Endometrial microvascular endothelial cells (primary cell): ENCODE measurements around the gene ALDH3A2. TPM values are rescaled to one million over a fixed set of nuclear protein-coding genes. Genes with fewer than 3 reads are reported as not detected.

ENCODE experiments used
- in situ Hi-C: cut with HindIII; loops from 2 replicates; pipeline ENCODE4 v1.10.0; 2017; ENCODE audit warnings: low sequenced_read_pairs, low pct_unique_long_range_greater_than_20kb; ENCODE audit errors: inconsistent ontology term
- total RNA-seq: library from RNA; depleted of rRNA; stranded (reverse); fragments of >200 nt; gene quantifications from one replicate; pipeline ENCODE4 v1.2.3, GENCODE V29; 2015; ENCODE audit errors: inconsistent ontology term

Gene ALDH3A2
- total RNA-seq: 75.4 TPM

GRCh38 chr17:19648475-19649273 lies at the start of gene ALDH3A2:
Gene ALDH3A2 (plus strand): TSS chr17:19648751. CDS start chr17:19648972, 221 bp downstream.
- in situ Hi-C loops: no loop called here

GRCh38 chr17:19610311-19610710 lies 38.2 kb upstream of the ALDH3A2 start:
- in situ Hi-C loops: no loop called here

DNA sequence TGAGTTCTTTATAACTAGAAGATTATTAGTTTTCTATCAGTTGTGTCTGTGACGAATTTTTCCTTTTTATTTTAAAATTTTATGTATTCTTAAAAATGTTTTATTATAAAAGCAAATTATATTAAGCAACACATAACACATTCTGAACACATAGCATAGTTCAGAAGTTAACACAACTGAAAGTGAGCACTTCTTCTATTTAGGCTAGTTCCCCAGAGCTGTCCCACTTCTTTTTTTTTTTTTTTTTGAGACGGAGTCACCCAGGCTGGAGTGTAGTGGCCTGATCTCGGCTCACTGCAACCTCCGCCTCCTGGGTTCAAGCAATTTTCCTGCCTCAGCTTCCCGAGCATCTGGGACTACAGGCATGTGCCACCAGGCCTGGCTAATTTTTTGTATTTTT lies 37.7 kb upstream of the ALDH3A2 start:
- in situ Hi-C loops: no loop called here

GRCh38 chr17:19613979-19614378 lies 34.6 kb upstream of the ALDH3A2 start:
- in situ Hi-C loops: no loop called here

- in situ Hi-C loops: no loop called here
Observed at GRCh38 chr17:19614900-19615299, 33.7 kb upstream of the ALDH3A2 start.

DNA sequence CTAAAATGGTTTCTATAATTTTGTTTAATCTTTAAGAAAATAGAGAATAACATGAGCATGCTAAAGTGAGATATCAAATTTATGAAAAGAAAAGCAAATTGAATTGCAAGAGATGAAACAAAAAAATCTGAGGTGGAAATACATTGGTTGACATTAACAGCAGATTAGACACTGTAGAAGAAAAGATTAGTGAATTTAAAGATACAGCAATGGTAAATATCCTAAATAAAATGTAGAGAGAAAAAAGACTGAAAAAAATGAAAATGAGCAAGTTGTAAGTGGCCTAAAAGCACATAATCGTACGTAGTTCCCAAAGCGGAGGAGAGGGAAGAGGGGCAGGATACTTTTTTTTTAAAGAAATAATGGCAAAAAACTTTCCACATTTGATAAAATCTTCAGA lies 30.5 kb upstream of the ALDH3A2 start:
- in situ Hi-C loops: no loop called here

GRCh38 chr17:19619705-19620325 lies 28.7 kb upstream of the ALDH3A2 start:
- in situ Hi-C loops: no loop called here

DNA sequence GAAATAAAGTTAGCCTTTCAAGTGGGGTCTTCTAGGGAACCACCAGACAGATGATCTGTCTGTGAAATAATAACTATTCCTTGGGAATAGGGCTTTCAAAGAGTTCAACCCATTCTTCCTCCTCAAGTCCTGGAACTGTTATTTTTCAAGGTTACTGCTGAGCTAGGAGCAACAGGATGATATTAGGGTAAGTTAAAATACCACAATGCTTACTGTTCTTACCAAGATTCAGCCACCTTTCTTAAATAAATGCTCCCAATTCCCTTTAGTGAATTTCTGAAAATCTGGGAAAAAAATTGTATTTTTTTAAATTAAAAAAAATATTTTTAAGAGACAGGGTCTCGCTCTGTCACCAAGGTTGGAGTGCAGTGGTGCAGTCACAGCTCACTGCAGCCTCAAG lies 26.9 kb upstream of the ALDH3A2 start:
- in situ Hi-C loops: no loop called here

DNA sequence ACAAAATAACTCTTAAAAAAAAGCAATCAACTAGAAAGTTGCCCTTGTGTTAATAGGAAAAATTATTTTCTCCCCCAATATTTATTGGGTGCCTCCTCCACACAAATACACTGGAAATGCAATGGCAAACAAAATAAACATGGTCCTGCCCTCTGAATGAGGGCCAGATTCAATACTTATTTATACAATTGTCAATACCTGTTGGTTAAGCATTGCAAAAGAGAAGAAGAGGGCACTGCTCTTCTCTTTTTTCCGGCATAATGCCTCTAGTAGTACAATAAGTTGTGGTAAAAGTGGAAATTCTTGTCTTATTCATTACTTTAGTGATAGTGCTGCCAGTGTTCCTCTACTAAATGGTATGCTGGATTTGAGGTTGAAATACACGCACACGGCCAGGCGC lies 22.5 kb upstream of the ALDH3A2 start:
- in situ Hi-C loops: no loop called here

DNA sequence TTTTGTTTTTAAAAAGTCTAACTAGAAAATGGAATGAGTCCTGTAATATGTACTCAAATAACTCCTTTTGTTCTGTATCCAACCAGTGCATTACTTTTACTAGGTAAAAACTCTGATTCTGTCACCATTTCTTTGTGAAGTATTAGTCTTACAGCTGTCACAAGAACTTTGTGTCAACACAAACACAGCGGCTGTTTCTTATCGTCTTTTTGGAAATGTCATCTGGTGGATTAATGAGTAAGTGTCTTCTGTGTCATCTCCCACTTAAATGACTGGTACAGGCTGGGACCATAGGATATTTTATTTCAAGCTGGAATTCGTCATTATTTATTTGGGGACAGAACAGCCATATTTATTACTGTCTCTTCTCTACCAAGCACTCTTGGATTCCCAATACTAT lies 19.1 kb upstream of the ALDH3A2 start:
- in situ Hi-C loops: no loop called here

DNA sequence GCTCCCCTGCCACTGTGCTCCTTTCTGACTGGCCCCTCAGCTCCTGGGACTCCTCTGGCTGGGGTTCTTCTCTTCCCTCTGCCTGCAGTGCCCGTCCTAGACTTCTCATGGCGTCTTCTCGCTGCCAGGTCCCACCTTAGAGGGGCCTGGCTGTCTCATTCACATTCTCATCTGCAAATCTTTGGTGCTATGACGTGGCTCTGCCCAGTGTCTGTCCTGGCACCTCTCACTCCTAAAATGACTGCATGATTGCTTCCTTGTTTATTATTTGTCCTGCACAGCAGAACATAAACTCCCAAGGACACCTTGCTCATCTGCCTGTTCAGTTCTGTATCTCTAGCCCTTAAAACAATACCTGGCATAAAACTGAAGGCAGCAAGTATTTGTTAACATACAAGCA lies 18.5 kb upstream of the ALDH3A2 start:
- in situ Hi-C loops: no loop called here

DNA sequence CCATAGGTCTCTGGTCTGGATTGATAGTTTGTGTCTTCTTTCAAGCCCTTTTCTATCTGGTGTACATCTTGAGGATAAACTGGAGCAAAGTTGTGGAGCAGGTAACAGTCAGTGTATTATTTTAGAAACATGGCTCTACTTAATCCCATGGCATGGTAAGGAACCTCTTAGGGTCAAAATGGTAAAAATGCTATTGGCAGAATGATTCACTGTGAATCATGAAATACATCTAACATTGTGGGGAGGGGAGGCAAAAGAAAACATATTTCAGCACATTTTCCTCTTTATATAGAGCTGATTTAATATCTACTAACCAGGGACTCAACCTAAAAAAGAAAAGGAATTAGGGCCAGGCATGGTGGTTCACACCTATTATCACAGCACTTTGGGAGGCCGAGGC lies 17.9 kb upstream of the ALDH3A2 start:
- in situ Hi-C loops: no loop called here

DNA sequence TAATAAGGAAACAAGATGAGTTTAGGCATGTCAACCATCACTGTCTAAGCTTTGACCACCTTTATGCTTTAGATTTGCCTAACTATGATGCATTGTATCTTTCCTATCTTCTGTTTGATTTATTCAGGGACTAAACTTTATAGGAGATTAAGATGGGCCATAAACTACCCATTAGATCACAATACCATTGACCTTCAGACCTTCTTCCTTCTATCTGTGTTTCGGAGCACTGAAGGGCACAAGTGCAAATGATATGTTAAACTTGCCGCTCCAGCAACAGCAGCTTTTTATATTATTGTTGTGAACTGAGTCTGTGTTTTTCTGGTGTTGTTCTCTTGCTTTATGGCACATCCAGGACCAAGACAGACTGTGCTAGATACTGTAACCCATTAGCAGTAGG lies 16.6 kb upstream of the ALDH3A2 start:
- in situ Hi-C loops: no loop called here

- in situ Hi-C loops: no loop called here
Observed at GRCh38 chr17:19641687-19642372, 6.7 kb upstream of the ALDH3A2 start.

- in situ Hi-C loops: no loop called here
Observed at GRCh38 chr17:19642373-19642893, 6.1 kb upstream of the ALDH3A2 start.

DNA sequence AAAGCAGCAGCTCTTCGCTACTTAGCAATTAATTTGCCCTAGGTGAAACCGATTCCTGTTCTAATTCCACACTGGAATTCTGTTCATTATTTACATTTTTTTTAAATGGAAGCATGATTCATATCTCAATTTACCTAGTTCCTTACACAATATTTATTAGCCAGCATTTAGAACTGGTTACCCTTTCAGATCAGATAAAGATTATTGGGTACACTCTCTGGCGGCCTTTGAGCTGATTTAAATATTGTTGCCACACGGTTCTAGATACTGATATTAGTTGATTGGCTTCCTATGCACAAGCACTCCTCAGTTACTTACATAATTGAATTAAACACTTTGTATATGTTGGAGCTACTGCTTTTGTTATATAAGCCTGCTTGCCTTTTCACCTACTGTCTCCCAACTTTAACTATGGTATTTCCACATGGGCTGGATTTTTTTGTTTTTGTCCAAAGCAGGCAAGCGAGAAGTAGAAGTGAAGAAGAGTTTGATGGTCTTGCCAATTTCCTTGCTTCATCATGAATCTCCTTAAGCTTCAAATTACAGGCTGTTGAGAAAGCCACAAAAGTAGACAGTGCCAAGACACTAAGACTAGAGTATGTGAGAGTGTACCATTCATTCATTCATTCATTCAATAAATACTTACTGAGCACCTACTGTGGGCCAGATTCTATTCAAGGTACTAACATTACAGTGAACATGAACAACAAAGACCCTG lies 3.9 kb upstream of the ALDH3A2 start:
- in situ Hi-C loops: no loop called here

GRCh38 chr17:19645734-19646201 lies 2.8 kb upstream of the ALDH3A2 start:
- in situ Hi-C loops: no loop called here

DNA sequence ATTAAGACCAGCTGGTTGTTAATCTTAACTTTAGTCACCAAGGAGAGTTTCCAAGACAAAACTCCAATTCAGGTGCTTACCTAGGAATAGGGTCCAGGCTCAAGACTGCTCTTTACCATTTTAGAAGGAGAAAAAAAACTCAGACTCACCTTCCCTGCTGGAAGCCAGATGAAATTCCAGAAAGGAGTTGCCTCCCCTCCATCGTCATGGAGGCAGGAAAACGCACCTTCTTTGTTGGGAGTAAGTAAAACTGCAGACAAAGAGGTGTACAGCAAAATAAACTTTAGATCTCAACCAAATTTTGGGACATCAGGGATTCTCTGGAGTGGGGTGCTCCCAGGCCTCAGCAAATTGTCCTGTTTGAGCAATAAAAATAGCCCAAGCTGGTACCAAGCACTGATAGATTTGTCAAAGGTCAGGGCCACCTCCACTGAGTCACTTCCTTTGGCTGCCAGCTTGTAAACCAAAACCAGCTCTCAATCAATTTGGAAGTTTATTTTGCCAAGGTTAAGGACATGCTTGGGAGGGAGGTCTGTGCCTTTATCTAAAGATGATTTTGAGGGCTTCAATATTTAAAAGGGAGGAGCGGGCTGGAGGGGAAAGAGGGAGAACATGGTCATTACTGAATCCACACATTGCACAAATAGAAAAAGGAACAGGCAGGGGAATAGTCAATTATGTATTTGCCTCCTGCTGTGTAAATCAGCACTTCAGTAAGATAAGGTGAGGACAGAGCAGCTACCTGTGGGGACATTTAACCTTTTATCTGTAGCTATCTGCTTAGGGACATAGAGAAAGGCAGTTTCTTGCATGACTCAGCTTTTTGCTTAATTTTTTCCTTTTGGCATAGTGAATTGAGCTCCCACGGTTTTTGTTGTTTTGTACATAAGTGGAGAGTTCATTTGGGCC lies 1.5 kb upstream of the ALDH3A2 start:
- in situ Hi-C loops: no loop called here
